HepG2 (cell line): ENCODE results near the gene TMEM164. TPM values are rescaled to one million over a fixed set of nuclear protein-coding genes. Genes with fewer than 3 reads are reported as not detected.

Experiments used
- ATAC-seq: fragments of 200-7000 bp; cut with Tn5 transposase; 3 replicates; pipeline ENCODE4 v1.9.1; 2020; ENCODE audit warnings: mild to moderate bottlenecking, moderate library complexity
- BruUV-seq: library from RNA; stranded (reverse); fragments of 400-500 nt; replicated peaks from 2 replicates; lab custom pipeline; 2021; lab: Mats Ljungman, UMichigan
- CTCF ChIA-PET: fragments of 300-600 bp; formaldehyde crosslinking; extraction: SDS; loops from one replicate; lab custom pipeline; 2021; ENCODE audit warnings: low total read pairs, inconsistent platforms, low intra/inter-chr PET ratio; lab: Yijun Ruan, JAX
- POLR2A ChIA-PET: fragments of 350-600 bp; sonication (Branson Sonifier 250); formaldehyde crosslinking; loops from one replicate; lab custom pipeline; 2020; ENCODE audit warnings: antibody characterized with exemption, inconsistent platforms; lab: Yijun Ruan, JAX
- DNase-seq: peaks from one replicate; pipeline ENCODE4 v3.0.0-alpha.2; 2015; ENCODE audit warnings: low spot score
- FAIRE-seq: peaks from 3 replicates; lab custom pipeline; 2011; peaks lifted over from hg19 to GRCh38; lab: Jason Lieb, UNC
- H2AFZ ChIP-seq: one replicate; pipeline ENCODE4 v1.6.1; 2011; ENCODE audit warnings: low read length, inconsistent platforms
- H3K27ac ChIP-seq: fragments of 300-600 bp; 3 replicates; pipeline ENCODE4 v1.8.0; 2011; ENCODE audit warnings: mixed run types, mild to moderate bottlenecking, mixed read lengths, low read length, inconsistent platforms; ENCODE audit not compliant: insufficient read depth; ENCODE audit errors: extremely low read length
- H3K27me3 ChIP-seq, 2 experiments: fragments of 200-600 bp in 1 of 2; 2 replicates in 1 of 2; 3 replicates in 1 of 2; pipeline versions ENCODE4 v1.6.0 to v1.8.0; 2011; ENCODE audit warnings: low read length in 2 of 2, mild to moderate bottlenecking in 2 of 2, moderate library complexity in 2 of 2, inconsistent platforms in 1 of 2; ENCODE audit not compliant: insufficient read depth in 2 of 2, control insufficient read depth in 1 of 2
- H3K36me3 ChIP-seq, 2 experiments: fragments of 200-600 bp in 1 of 2; replicated peaks in 1 of 2; 2 replicates in 1 of 2; 3 replicates in 1 of 2; pipeline versions ENCODE4 v1.5.1 to v1.8.0; 2011; ENCODE audit warnings: low read length in 2 of 2, inconsistent platforms in 1 of 2; ENCODE audit not compliant: insufficient read depth in 2 of 2, control insufficient read depth in 1 of 2
- H3K4me1 ChIP-seq: 2 replicates; pipeline ENCODE4 v1.5.1; 2012; ENCODE audit warnings: low read length, inconsistent platforms; ENCODE audit not compliant: insufficient read depth
- H3K4me2 ChIP-seq: 2 replicates; pipeline ENCODE4 v1.6.0; 2011; ENCODE audit warnings: low read depth, low read length, inconsistent platforms
- H3K4me3 ChIP-seq, 3 experiments: fragments of 200-600 bp in 1 of 3; sonication (generic), shearing (Covaris generic) in 1 of 3; replicated peaks in 1 of 3; 2 replicates each; pipeline ENCODE4 v1.5.1; 2011 to 2016; ENCODE audit warnings: low read length in 3 of 3, inconsistent platforms in 2 of 3, low read depth in 2 of 3, mild to moderate bottlenecking in 2 of 3, control low read depth in 1 of 3, mixed read lengths in 1 of 3; ENCODE audit not compliant: insufficient read depth in 1 of 3
- H3K79me2 ChIP-seq: one replicate; pipeline ENCODE4 v1.6.1; 2011; ENCODE audit warnings: low read length, inconsistent platforms; ENCODE audit not compliant: insufficient read depth
- H3K9ac ChIP-seq: 2 replicates; pipeline ENCODE4 v1.6.0; 2011; ENCODE audit warnings: mild to moderate bottlenecking, low read depth, low read length, inconsistent platforms; ENCODE audit not compliant: insufficient read depth
- H3K9me3 ChIP-seq: 2 replicates; pipeline ENCODE4 v1.5.1; 2012; ENCODE audit warnings: mild to moderate bottlenecking, low read length
- H4K20me1 ChIP-seq: 2 replicates; pipeline ENCODE4 v1.6.0; 2011; ENCODE audit warnings: inconsistent platforms, mild to moderate bottlenecking, low read length, moderate library complexity; ENCODE audit not compliant: insufficient read depth
- KAT8 ChIP-seq: IDR thresholded peaks from 2 replicates; pipeline ENCODE4 v1.6.1; 2016; ENCODE audit warnings: missing genetic modification reagents, missing compliant biosample characterization
- MAFK ChIP-seq, 2 experiments: IDR thresholded peaks in 1 of 2; conservative IDR thresholded peaks in 1 of 2; 2 replicates each; pipeline ENCODE4 v1.6.1; 2011; ENCODE audit warnings: improper control_type of control experiment in 2 of 2, low read length in 2 of 2
- STAG1 ChIP-seq: sonication (generic); formaldehyde crosslinking; IDR thresholded peaks from 2 replicates; pipeline ENCODE4 v1.4.0; 2020; ENCODE audit warnings: missing genetic modification reagents
- ZBTB2 ChIP-seq: sonication (generic); formaldehyde crosslinking; IDR thresholded peaks from 2 replicates; pipeline ENCODE4 v1.8.0; 2022; ENCODE audit warnings: low read depth, missing genetic modification reagents
- WGBS: methylation state at CpG from one replicate; pipeline ENCODE4 v1.1.6; 2017; ENCODE audit warnings: low lambda C conversion rate; 5-methylcytosine and 5-hydroxymethylcytosine counted together
- in situ Hi-C: cut with HindIII; loops from 2 replicates; pipeline ENCODE4 v1.10.0; 2017; ENCODE audit warnings: low pct_unique_long_range_greater_than_20kb; ENCODE audit not compliant: extremely low pct_ligation_motif_present
- intact Hi-C: fragments of 100-400 bp; cut with micrococcal nuclease; formaldehyde crosslinking; loops from one replicate; pipeline ENCODE4 v1.10.0; 2022; ENCODE audit not compliant: unreplicated experiment
- polyA plus RNA-seq, 8 experiments: library from polyadenylated mRNA; depleted of rRNA in 3 of 8; stranded (reverse) in 7 of 8; unstranded in 1 of 8; fragments of >200 nt; fragmentation: Illumina TruSeq in 4 of 8; extraction: Trizol in 4 of 8; gene quantifications; 2 replicates each; pipeline versions ENCODE4 v1.2.1 to v1.2.3, GENCODE V29; 2011 to 2016; ENCODE audit warnings: low read depth in 4 of 8, missing spikeins in 1 of 8, mixed read lengths in 1 of 8; ENCODE audit not compliant: insufficient read depth in 1 of 8
- total RNA-seq, 5 experiments: library from RNA; depleted of rRNA; stranded (reverse); fragments of >200 nt; fragmentation: Illumina TruSeq; extraction: Trizol; gene quantifications; 2 replicates each; pipeline ENCODE4 v1.2.3, GENCODE V29; 2016; ENCODE audit warnings: low read depth in 1 of 5
- TF ChIP-seq, protein P1 (sequence below): sonication (generic); formaldehyde crosslinking; IDR thresholded peaks from 2 replicates; pipeline ENCODE4 v1.5.0; 2020; ENCODE audit warnings: mild to moderate bottlenecking, missing genetic modification reagents, moderate library complexity

Gene TMEM164
- total and polyA plus RNA-seq, 2 of the 13 experiments (the other 11 are each of a cell fraction or from before 2014, with no cell fraction given) = 5.8 to 13.2 TPM

DNA sequence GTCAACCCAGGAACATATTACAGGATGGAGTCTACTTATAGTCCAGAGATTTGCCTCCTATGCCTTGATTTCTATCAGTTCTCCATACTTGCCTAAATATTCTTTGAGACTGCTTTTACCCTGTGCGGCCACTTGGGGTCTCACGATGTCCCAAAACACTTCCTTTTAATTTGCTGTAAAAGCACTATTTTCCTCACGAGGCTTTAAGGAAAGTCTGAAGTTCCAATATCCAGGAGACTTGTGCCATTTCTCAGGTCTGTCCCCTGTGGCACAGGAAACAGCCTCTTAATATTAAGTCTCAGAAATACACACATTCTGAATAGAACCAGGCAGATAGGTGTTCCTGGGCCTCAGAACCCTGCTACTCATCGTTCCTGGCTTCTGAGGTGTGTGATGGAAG is 142.9 kb downstream of the TMEM164 start:
- intact Hi-C loops (no loop called here), in situ Hi-C loops (no loop called here)
- Histone ChIP-seq H2AFZ (no peak overlapping the region), H3K4me1 (peaks cover 12% of the 10 kb centered on the region; the same call in 1 of the 2 replicates), H3K36me3 (no peaks in the 10 kb centered on the region), H3K4me2 (no peak overlapping the region), H3K79me2 (no peaks in the 10 kb centered on the region), H3K27me3 (no peaks in the 10 kb centered on the region), H3K4me3 (no peak overlapping the region), H3K9ac (no peak overlapping the region), H3K27ac (no peak overlapping the region), H3K9me3 (no peaks in the 10 kb centered on the region), H4K20me1 (no peaks in the 10 kb centered on the region)
- no peak for DNase-seq
- 25% methylated on average over 4 of the region's 4 CpGs for WGBS
- BruUV-seq = no TSS peak
- FAIRE-seq = peak; percentile 53
- 0 out of 2 replicates have a peak, but pooled peaks have one; percentile 8 for TF ChIP-seq STAG1 (CRISPR knock-in tag)
- TF ChIP-seq MAFK (conservative IDR thresholded peaks at IDR 0.05 in 1 of 2, IDR thresholded peaks at IDR 0.05 in 1 of 2; ENCODE audit: low read length in 2 of 2) = 0 out of 4 replicates have a peak, but pooled peaks of 1 of the 2 experiments have one; percentile 15
- TF ChIP-seq, protein P1, sequence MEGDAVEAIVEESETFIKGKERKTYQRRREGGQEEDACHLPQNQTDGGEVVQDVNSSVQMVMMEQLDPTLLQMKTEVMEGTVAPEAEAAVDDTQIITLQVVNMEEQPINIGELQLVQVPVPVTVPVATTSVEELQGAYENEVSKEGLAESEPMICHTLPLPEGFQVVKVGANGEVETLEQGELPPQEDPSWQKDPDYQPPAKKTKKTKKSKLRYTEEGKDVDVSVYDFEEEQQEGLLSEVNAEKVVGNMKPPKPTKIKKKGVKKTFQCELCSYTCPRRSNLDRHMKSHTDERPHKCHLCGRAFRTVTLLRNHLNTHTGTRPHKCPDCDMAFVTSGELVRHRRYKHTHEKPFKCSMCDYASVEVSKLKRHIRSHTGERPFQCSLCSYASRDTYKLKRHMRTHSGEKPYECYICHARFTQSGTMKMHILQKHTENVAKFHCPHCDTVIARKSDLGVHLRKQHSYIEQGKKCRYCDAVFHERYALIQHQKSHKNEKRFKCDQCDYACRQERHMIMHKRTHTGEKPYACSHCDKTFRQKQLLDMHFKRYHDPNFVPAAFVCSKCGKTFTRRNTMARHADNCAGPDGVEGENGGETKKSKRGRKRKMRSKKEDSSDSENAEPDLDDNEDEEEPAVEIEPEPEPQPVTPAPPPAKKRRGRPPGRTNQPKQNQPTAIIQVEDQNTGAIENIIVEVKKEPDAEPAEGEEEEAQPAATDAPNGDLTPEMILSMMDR (CRISPR knock-in tag) = peak; percentile 45
- TF ChIP-seq KAT8 = no peak
- no peak for TF ChIP-seq ZBTB2 (CRISPR knock-in tag)
- POLR2A ChIA-PET = no interaction called here
- CTCF ChIA-PET = interaction anchor here (0.6 to 1.9 kb wide), 2 partner anchors 234 to 263 kb away, joined by 3 to 5 read pairs; no protein-coding TSS in a partner anchor
- ATAC-seq = peak; percentile 73
